ENCODE measurements around the gene SMOC2.

SMOC2 gene

GRCh38 chr6:168494726-168495125 is 53.7 kb downstream of the SMOC2 start:
- no peak for DNase-seq

- DNase-seq = no peak
Measured at GRCh38 chr6:168495133-168495532, 54.1 kb downstream of the SMOC2 start.

GRCh38 chr6:168495636-168496035 is 54.7 kb downstream of the SMOC2 start:
- DNase-seq = no peak

GRCh38 chr6:168496139-168496996 is 55.4 kb downstream of the SMOC2 start:
- no peak for DNase-seq

- DNase-seq = no peak
Measured at GRCh38 chr6:168496997-168497331, 56.0 kb downstream of the SMOC2 start.

- no peak for DNase-seq
Measured at GRCh38 chr6:168497381-168497780, 56.4 kb downstream of the SMOC2 start.

GRCh38 chr6:168498161-168498843 is 57.3 kb downstream of the SMOC2 start:
- no peak for DNase-seq

- DNase-seq = no peak
Measured at GRCh38 chr6:168499045-168499650, 58.2 kb downstream of the SMOC2 start.

- no peak for DNase-seq
Measured at GRCh38 chr6:168500519-168500918, 59.5 kb downstream of the SMOC2 start.

- DNase-seq = no peak
Measured at GRCh38 chr6:168501561-168501960, 60.6 kb downstream of the SMOC2 start.

GRCh38 chr6:168504366-168504765 is 63.4 kb downstream of the SMOC2 start:
- no peak for DNase-seq

- no peak for DNase-seq
Measured at GRCh38 chr6:168506460-168506859, 65.5 kb downstream of the SMOC2 start.

- no peak for DNase-seq
Measured at GRCh38 chr6:168507297-168507696, 66.3 kb downstream of the SMOC2 start.

- no peak for DNase-seq
Measured at GRCh38 chr6:168507730-168508129, 66.7 kb downstream of the SMOC2 start.

- no peak for DNase-seq
Measured at GRCh38 chr6:168508903-168509302, 67.9 kb downstream of the SMOC2 start.

GRCh38 chr6:168513766-168514165 is 72.8 kb downstream of the SMOC2 start:
- DNase-seq = no peak

- no peak for DNase-seq
Measured at GRCh38 chr6:168514216-168514615, 73.2 kb downstream of the SMOC2 start.

- no peak for DNase-seq
Measured at GRCh38 chr6:168515376-168515775, 74.4 kb downstream of the SMOC2 start.

- DNase-seq = no peak
Measured at GRCh38 chr6:168516944-168517741, 76.2 kb downstream of the SMOC2 start.

GRCh38 chr6:168517742-168518347 is 76.9 kb downstream of the SMOC2 start:
- no peak for DNase-seq

- DNase-seq = no peak
Measured at GRCh38 chr6:168518348-168518745, 77.4 kb downstream of the SMOC2 start.

GRCh38 chr6:168518867-168519266 is 77.9 kb downstream of the SMOC2 start:
- no peak for DNase-seq

GRCh38 chr6:168520233-168520632 is 79.2 kb downstream of the SMOC2 start:
- DNase-seq = no peak
